ENCODE measurements around the gene CCDC12.

DNA sequence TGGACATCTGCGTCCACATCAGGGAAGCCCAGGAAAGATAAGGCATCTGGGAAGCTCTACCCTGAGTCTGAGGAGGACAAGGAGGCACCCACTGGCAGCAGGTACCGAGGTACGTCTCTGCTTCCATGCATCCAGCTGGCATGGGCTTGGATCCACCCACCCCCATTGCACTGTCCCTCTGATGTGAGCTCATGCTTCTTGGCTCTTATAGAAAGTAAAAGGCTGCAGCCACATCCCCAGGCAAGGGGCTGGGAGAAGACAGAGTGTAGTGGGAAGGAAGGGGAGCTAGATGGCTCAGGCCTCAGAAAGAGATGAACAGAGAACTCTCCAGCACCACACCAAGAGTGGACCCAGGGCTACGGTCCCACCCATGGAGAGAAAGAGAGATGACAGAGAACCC, 80.8 kb downstream of the CCDC12 start:
- TF ChIP-seq, protein P1, sequence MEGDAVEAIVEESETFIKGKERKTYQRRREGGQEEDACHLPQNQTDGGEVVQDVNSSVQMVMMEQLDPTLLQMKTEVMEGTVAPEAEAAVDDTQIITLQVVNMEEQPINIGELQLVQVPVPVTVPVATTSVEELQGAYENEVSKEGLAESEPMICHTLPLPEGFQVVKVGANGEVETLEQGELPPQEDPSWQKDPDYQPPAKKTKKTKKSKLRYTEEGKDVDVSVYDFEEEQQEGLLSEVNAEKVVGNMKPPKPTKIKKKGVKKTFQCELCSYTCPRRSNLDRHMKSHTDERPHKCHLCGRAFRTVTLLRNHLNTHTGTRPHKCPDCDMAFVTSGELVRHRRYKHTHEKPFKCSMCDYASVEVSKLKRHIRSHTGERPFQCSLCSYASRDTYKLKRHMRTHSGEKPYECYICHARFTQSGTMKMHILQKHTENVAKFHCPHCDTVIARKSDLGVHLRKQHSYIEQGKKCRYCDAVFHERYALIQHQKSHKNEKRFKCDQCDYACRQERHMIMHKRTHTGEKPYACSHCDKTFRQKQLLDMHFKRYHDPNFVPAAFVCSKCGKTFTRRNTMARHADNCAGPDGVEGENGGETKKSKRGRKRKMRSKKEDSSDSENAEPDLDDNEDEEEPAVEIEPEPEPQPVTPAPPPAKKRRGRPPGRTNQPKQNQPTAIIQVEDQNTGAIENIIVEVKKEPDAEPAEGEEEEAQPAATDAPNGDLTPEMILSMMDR (IDR thresholded peaks at IDR 0.05; ENCODE audit: insufficient read depth, low read length, poor library complexity, severe bottlenecking): no peak
- TF ChIP-seq EZH2phosphoT487 (conservative IDR thresholded peaks at IDR 0.05; ENCODE audit: low read length): no peak

Data from SU-DHL-6 (cell line).